RPMI8226 (cell line): ENCODE data around the gene BAHCC1.

Source experiments
- DNase-seq: peaks from one replicate; pipeline ENCODE4 v3.0.0-alpha.2; 2015

Gene BAHCC1

DNA sequence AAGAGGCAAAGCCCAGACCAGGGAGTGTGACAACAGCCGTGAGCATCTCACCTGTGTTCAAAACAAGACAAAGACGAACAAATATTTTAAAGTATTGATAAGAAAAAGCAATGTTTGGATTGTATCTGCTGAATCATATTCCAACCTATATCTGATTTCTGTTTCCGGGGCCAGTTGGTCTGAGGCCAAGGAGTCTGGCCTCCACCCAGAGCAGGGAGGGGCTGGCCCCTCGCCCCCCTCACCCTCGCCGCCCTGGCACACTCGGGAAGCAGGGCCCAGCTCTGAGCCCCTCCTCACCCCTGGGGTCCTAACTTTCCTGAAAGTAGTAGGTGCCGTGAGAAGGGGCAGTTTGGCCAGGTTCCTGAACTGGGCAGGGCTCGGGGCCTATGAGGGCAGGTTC lies 69.3 kb downstream of the BAHCC1 start:
- DNase-seq: no peak

DNA sequence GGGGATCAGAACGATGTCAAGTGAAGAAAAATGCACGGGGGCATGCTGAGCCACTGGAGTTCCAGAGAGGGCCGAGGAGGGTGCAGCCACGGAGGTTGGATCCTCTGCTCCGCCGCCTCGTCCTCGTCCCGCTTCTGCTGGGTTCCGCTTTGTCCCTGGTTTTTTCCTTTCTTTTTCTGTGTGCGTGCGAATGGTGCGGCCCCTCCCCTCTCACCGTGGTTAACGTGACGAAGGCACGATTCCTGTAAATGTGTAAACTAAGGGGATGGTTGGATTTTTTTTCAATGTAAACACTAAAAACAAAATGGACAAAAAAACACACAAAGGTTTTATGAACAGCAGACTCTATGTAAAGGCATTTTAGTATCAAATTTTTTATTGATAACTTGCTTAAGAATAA lies 70.7 kb downstream of the BAHCC1 start:
- no peak for DNase-seq

DNA sequence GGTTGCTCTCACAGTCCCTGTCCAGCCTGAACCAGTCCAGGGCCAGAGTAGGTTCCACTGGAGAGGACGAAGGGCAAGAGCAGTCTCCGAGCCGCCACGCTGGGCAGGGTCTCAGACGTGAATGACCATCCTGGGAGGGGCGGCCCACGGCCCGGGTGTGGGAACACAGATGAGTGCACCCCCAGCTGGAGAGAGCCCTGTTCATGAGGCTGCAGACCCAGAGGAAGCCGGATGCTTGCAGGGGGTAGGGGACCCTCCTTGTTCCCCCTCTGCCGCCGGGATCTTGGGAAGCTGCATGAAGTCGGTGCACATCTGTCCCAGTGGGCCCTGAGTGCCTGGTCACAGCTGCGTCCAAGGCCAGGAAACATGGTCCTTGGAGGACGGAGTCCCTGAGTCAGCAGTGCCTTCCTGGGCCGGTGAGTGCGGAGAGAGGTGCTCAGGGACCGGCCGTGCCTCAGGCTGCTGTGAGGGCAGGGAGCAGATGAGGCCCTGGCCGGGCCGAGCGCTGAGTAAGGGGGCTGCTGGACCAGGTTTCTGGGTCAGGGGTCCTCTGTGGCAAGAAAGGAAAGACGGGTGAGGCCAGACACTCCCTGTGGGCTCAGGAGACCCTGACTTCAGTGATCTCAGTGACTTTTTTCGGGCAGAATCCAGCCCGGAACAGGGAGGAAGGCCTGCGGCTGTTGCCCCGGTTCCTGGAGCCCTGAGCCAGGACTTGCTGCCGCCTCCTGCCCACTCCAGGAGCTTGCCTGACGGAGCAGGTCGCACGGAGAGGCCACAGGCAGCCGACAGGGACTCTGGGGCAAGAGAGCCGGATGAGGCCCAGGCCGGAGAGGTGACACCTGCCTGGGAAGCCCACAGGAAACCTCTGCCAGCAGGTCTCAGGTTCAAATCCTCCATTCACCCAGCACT lies 71.6 kb downstream of the BAHCC1 start:
- DNase-seq: no peak

DNA sequence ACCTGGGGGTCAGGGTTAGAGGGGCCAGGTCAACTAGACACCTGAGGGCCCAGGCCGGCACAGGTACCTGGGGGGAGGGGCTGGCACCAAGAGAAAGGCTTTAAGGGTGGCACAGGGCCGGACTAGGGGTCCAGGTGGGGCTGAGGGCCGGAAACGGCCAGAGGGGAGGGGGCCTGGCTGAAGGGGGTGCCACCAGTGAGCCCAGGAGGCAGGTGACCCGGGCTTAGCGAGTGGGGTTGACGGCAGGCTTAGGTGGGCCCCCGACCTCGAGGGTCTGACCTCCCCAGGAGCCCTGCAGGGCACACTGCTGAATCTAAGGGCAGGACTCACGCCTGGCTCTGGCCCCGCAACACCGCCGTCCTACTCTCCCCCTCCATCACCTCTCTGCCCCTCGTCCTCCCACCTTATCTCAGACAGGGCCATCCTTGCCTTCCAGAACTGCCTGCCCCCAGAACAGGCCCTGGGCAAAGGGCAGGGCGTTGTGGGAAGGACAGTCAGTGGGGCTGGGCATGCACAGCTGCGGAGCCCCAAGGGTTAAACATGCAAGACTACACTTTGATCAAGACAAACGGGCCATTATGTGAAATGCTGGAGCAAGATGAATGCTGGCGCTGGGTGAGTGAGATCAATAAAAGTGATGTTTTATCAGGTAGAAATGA lies 73.0 kb downstream of the BAHCC1 start:
- DNase-seq: no peak

DNA sequence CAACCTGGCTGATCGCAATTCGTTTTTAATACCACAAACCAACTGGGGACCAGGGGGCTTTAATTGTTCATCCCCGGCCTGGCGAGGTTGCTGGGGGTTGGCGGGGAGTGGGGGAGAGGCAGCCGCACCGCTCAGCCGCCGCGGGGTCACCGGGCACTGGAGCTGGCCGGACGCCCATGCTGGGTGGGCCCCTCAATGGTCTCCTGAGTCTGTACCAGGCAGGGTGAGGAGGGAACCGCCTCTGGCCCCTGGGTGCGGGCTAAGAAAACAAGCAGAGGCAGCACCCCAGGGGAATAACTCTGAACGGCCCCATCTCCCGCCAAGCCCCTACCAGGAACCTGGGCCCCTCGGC lies 73.5 kb downstream of the BAHCC1 start:
- DNase-seq: no peak

DNA sequence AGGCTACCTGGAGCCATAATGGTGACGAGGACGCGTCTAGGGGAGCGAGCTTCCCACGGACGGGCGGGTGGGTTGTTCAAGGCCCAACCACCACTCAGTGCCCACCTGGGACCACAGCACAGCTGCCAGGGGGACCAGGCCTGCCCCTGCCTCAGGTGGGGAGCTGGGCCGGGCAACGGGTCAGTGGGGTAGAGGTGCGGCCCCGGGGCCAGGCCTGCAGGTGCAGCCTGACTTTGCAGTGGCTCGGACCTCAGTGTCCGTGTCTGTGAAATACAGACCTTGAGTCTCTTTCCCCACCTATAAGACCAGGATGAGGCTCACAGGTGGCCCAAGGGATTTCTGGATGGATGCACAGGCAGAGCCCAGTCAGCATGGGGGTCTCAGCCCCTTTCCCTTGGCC lies 74.0 kb downstream of the BAHCC1 start:
- no peak for DNase-seq

DNA sequence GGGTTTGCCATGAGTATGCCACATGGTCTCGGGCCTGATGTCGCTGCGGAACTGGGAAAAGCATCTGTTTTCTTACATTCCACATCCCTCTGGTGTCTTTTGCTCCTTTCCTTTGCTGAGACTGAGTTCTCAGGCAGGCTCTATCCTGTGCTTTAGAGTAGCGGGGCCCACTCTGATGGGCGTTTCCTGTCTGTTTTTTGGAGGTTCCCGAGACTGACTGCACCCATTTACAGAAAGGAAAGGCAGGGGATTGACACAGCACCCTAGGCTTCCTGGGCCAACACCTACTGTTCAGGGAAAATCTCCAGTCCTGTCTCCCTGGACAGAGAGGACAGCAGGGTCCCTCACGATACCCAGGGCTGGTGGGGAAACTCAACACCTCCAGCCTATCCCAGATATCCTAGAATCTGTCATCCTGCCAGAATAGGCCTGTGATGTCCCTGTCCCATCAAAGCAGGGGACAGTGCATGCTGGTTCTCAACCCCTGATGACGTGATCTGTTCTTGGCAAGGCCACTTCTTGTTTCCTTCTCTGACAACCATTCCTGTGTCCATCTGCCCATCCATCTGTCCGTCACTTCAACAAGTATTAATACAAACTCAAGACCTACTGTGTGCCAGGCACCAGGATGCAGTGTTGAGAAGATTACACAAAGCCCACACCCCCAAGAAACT lies 75.2 kb downstream of the BAHCC1 start:
- DNase-seq: no peak

DNA sequence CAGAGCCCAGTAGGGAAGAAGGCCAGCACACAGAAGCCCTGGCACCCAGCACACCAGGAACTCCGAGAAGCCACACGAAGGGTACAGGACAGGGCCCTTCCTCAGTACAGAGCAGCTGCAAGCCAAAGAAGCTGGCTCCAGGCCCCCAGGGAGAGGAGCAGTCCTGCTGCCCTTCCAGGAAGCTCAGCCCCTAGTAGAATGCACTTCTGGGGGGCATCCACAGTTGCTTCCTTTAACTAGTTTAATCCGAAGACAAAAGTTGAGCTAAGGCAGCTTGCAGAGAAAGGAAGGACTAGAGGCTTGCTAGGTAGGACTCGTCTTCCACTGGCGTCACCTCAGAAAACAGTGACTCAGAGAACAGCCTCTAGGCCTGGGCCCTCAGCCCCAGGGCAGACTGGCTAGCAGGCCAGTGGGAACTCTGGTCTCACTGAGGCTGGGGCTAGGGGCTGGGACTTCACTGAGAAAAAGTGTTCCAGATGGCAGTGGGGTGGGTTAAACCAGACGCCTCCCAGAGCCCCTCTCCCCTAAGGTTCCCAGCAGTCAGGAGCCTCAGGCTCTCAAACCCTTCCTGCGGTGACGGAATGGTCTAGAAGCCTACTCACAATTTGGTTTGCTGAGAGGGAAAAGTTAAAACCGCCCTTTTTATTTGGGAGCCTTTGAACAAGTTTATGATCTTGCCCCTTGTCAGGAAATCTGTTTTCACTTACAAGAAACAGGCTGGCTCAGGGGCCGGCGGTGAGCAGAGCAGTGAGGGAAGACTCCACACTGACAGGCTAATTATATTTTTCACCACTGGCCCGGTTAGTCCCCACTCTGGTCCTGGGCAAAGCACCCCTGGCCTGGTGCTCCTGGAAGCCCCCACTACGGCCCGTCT lies 75.9 kb downstream of the BAHCC1 start:
- no peak for DNase-seq

DNA sequence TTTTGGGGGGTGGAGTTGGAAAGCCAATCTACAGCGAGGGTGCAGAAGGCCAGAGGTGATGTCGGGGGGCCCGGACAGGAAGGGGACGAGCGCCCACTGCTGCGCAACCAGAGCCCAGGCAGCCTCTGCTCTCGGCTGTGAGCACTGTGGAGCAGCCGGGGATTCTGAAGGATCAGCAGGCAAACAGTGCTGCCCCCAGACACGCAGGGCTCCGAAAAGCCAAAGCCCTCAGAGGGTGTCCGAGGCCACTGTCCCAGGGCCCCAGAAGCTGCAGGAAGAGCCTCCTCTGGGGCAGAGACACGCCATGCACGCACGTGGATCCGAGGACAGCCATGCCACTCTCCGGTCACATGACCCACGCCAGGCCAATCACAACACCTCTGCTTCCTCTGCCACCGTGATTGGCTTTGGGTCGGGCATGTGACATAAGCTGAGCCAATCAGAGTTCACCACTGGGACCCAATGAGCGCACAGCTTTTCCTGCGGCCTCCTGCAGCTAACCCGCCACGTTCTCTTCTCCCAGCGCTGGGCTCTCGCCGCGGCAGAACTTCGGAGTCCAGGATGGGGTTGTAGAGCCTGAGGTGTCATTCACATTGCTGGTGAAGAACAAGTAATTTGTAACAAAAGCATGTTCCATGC lies 76.7 kb downstream of the BAHCC1 start:
- no peak for DNase-seq

DNA sequence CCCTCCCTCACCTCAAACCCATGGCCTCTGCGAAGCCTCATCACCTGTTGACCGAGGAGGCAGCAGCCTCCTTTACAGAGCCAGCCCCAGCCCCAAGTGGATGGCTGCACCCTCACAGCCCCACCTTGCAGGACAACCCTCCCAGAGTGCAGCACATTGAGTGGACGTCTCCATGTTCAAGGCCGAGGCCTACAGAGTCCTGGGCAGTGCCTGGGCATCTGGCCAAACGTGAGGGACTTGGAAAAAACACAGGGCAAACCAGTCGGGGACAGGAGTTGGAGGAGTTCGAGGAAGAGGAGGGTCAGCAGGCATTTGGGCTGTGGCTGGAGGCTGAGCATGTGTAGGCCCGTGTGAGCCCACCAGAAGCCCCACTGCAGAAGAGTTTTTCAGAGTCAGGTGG lies 77.8 kb downstream of the BAHCC1 start:
- no peak for DNase-seq

DNA sequence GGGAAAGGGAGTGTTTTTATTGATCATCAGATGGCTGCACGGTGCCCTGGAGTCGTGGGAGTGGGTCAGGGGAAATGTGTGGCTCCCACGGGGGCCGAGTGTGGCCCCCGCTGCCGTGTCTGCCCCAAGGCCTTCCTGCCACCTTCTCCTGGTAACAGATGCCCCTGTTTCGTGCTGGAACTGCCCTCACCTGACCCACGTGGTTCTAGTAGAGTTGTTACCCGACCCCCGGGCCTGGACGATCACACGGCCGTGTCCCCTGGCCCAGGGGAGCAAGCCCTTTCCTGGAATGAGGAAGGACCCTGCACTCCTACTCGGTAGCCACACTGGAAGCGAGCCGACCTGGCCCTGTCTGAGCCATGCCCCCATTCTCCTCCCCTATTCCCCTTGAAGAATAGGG lies 79.7 kb downstream of the BAHCC1 start:
- no peak for DNase-seq

DNA sequence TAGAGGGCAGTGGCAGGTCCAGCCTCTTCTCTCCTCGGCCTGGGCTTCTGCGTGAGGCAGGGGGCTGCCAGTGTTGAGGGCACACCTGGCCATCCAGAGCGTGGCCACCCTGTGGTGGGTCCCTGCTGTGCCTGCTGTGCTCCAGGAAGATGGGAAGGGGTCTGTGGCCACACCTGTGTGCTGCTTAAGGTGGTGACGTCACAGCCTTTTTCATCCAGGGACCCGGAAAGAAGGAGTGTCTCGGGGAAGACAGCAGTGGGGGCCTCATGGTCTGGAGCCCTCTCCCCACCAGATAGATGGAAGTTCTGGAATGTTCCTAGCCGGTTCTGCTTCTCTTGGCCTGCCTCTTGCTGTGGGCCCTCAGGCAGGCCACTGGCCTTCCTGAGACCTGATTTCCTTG lies 80.8 kb downstream of the BAHCC1 start:
- DNase-seq: no peak

DNA sequence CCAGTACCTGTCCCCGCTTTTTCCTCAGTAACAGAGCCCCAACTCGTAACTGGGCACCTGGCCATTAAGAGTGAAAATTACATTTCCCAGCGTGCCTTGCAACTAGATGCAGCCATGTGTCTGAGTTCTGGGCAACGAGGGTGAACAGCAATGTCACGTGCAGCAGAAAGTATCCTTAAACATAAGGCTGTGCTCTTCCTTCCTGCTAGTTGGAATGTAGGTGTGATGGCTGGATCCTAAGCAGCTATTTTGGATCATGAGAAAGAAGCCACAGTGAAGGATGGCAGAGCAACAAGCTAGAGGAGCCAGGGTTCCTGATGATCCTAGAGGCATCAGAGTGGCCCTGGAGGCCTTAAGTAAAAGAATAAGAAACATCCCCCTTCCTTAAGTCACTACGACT lies 81.4 kb downstream of the BAHCC1 start:
- DNase-seq: no peak

DNA sequence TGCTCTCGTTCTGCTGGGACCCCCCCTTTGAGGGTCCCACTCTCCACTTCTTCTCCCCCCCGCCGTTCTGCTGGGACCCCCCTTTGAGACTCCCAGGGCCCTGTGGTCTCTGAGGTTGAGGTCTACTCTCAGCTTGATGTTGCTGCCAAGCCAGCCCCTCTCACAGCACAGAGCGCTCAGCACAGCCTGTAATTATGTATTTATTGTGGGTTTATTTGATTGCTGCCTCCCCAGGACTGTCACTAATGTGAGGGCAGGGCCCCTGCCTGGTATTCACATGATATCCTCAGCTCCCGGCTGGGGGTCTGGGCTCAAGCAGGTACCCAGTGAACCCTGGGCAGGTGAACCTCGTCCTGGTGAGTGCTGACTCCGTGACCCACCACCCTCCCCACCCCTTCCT lies 81.9 kb downstream of the BAHCC1 start:
- no peak for DNase-seq

DNA sequence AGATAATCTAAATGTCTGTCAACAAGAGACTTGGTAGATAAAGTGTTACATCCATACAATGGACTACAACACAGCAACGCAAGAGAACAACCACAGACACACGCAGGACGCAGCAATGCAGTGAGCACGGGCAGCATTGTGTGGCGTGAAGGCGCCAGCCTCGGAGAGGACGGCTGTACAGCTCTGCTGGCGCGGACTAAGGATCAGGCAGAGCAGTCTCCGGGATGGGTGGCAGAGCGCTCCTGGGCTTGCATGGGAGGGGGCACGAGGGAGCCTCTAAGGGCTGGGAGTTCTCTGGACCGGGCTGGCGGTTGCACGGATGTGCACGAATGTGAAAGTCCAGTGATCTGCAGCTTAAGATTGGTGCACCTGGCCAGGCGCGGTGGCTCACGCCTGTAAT lies 82.9 kb downstream of the BAHCC1 start:
- no peak for DNase-seq

DNA sequence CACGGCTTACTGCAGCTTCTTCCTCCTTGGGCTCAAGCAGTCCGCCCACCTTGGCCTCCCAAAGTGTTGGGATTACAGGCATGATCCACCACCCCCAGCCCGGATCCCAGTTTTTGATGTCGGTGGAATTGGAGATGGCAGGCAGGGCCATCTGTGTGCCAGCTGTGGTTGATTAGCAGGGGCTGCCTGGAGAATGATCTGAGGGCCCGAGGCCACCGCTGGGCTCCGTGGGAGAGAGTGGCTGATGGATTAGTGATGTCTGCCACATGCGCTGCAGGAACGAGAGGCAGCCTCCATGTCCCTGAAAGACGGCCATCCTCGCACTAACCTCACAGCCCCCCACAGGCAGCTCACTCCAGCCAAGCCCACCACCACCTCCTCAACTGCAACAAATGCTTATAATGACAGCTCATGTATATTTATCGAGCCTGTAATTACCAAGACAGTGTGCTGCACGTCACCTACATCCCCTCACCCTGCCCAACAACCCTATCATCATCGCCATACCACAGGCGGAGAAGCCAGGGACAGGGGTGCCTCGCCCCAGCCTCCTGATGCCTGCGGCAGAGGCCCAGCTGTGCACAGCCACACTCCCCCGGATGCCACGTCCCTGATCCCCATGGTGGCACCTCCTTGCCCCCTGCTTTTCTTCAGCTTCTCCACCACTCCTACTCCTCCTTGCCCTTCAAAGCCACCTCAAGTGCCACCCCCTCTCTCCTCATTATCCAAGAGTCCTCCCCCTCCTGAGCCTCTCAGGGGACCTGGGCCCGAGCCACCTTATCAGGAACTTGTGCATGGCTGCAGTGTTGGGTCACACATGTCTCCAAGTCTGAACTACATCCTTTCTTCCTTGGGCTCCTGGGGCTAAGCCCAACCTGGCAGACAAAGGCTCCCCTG lies 84.2 kb downstream of the BAHCC1 start:
- DNase-seq: no peak

DNA sequence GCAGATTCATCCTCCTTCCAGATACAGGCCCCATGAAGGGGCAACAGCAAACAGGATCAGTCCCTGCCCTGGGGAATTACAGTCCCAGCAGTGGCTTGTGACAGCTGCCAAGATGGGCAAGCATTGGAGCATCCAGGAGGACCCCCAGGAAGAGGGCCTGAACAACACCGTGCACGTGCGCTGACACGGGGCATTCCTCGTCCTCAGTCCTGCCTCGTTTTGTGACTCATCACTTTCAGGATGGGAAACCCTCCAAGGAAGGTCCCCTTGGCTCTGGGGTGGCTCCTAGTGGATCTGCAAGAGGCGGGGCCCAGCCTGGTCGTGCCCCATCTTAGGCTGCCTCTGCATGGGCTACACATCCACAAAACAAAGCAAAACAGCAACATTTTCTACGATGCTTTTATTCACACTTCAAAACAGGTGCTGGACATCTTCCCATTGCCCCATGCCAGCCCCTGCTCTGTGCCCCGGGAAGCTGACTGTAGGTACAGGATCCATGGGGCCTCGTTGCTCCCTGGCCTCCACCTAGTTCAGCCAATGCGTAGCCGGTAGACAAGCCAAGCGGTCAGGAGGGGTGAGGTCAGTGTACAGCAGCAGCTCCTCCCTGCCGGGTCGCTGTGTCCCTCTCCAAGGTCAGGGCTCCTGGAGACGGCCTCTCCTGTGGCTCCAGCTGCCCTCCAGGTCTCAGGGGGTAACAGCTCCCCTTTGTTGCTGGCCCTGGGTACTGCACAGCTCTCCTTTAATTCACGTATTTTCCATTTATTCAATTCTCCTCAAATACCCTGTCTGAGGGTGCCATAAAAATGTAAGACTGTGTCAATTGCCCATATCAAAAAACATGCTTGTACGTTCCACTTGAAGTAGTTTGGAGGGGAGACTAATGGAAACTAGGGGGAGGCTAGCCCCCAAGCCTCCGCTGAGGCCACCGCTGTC lies 85.1 kb downstream of the BAHCC1 start:
- no peak for DNase-seq

DNA sequence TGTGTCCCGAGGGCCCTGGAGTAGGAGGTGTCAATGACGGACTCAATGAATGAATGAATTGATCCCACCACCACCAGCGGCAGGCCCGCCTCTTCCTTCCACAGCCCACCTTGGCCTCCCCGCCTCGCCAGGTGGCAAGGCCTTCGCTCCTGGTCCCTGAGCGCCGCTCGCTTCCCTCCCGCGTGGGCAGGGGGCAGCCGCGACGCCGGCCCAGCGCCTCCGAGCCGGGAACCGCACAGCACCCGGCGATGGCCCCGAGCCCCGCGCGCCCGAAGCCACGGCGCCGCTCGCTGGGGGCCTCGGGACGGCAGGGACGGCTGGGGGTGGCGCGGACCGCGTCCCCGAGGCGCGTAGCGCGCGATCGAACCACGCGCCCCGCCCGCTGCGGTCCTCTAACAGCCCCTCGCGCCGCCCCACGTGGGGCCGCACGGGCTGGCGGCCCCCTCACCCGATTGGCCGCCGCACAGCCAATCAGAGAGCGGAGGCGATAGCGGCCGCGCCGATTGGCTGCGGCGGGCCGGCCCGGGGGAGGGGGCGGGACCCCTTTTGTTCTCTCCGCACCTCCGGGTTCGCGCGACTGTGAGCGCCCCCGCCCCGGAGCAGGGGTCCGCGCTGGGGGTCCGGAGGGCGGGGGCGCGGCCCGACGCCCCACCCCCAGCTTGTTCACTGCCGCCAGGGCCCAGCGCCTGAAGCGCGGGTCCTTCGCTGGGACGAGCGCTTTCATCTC lies 86.0 kb downstream of the BAHCC1 start:
- DNase-seq: no peak

DNA sequence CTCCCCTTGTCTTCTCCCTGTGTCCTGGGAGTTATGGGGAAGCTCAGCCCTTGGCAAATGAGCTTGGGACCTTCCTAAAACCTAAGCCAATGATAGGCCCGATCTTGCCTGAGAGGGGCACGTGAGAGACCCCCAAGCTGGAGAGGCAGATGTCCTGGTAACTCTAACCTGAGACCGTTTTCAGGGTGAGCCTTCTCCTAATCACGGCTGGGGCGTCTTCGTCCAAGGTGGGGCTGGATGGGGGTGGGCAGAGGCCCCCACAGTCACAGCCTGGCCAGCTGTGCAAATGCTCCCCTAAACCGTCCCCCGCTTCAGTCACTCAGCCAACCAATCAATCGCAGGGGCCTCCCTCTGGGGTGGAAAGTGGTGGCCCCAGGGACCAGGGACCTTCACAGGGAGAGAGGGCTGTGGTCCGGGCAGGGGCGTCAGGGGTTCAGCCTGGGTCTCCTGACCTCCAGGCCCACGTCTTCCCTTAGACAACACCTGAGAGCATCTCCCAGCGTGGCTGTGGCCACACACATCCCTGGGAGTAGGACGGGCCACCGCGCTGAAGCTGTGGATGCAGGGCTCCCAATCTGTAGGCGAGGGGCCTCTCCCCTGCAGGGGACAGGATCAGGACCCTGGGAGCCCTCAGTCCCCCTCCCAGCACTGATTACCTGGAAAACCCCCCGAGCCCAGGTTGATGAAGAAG lies 86.7 kb downstream of the BAHCC1 start:
- no peak for DNase-seq
